GM23338 (cell line): ENCODE measurements around the gene MCUR1. TPM values are rescaled to one million over a fixed set of nuclear protein-coding genes. Genes with fewer than 3 reads are reported as not detected.

Source experiments
- CREB1 ChIP-seq: fragments of 250-450 bp; sonication (Bioruptor Pico); IDR thresholded peaks from 2 replicates; pipeline ENCODE4 v1.5.0; 2020; ENCODE audit warnings: low read depth, mild to moderate bottlenecking, moderate library complexity
- EZH2phosphoT487 ChIP-seq: fragments of 200-600 bp; sonication (generic); IDR thresholded peaks from one replicate; pipeline ENCODE4 v1.8.1; 2018; ENCODE audit warnings: antibody characterized with exemption; ENCODE audit not compliant: unreplicated experiment
- NANOG ChIP-seq: IDR thresholded peaks from 2 replicates; pipeline ENCODE4 v1.6.1; 2016; ENCODE audit warnings: antibody characterized with exemption, borderline replicate concordance
- POLR2AphosphoS5 ChIP-seq: IDR thresholded peaks from 2 replicates; pipeline ENCODE4 v1.6.1; 2016; ENCODE audit warnings: antibody characterized with exemption, low read depth
- REST ChIP-seq: IDR thresholded peaks from one replicate; pipeline ENCODE4 v1.6.1; 2018; ENCODE audit warnings: antibody characterized with exemption; ENCODE audit not compliant: unreplicated experiment
- STAT1 ChIP-seq: IDR thresholded peaks from one replicate; pipeline ENCODE4 v1.6.1; 2016; ENCODE audit warnings: antibody characterized with exemption; ENCODE audit not compliant: unreplicated experiment
- ZNF331 ChIP-seq: fragments of 250-450 bp; sonication (Bioruptor Pico); IDR thresholded peaks from 2 replicates; pipeline ENCODE4 v1.5.0; 2020; ENCODE audit warnings: low read depth, mild to moderate bottlenecking, moderate library complexity
- ZNF462 ChIP-seq: fragments of 250-450 bp; sonication (Bioruptor Pico); IDR thresholded peaks from 2 replicates; pipeline ENCODE4 v1.5.0; 2020; ENCODE audit warnings: mild to moderate bottlenecking, moderate library complexity
- polyA plus RNA-seq: library from polyadenylated mRNA; unstranded; fragments of >200 nt; fragmentation: Nextera tagmentation; extraction: Ambion mirVana; gene quantifications from 2 replicates; pipeline ENCODE4 v1.2.1, GENCODE V29; 2016
- total RNA-seq: library from RNA; depleted of rRNA; stranded (reverse); fragments of >200 nt; shearing (Covaris generic); gene quantifications from 2 replicates; pipeline ENCODE4 v1.2.3, GENCODE V29; 2014

Gene MCUR1
- total and polyA plus RNA-seq, 2 experiments from 2014 or later = 21.0 to 65.3 TPM

- TF ChIP-seq ZNF462 (CRISPR knock-in tag) (no peak), EZH2phosphoT487 (no peak), NANOG (no peak), STAT1 (no peak), CREB1 (no peak), ZNF331 (CRISPR knock-in tag) (no peak), POLR2AphosphoS5 (no peak), REST (no peak)
These were observed 50.5 kb downstream of the MCUR1 start (continued) for GRCh38 chr6:13763740-13764381.
